Ovary (tissue), 3 donors: Measurements from ENCODE around the gene INPPL1.

Experiments used
- POLR2A ChIP-seq: fragments of 450-650 bp; IDR thresholded peaks from one replicate; pipeline ENCODE4 v1.6.1; 2017; ENCODE audit warnings: antibody characterized with exemption, mild to moderate bottlenecking, moderate library complexity
- TF ChIP-seq, protein P1 (sequence below), 3 donors: fragments of 450-650 bp in 2 of 3; fragments of 200-600 bp in 1 of 3; IDR thresholded peaks; one replicate each; pipeline versions ENCODE4 v1.5.1 to v1.8.0; 2016 to 2022; ENCODE audit warnings: antibody characterized with exemption in 3 of 3, mild to moderate bottlenecking in 1 of 3
- donor health status: DM: no; HTN: no; CAD: no.

GRCh38 chr11:72238040-72238450 lies 13.5 kb downstream of the INPPL1 start:
- TF ChIP-seq, protein P1, sequence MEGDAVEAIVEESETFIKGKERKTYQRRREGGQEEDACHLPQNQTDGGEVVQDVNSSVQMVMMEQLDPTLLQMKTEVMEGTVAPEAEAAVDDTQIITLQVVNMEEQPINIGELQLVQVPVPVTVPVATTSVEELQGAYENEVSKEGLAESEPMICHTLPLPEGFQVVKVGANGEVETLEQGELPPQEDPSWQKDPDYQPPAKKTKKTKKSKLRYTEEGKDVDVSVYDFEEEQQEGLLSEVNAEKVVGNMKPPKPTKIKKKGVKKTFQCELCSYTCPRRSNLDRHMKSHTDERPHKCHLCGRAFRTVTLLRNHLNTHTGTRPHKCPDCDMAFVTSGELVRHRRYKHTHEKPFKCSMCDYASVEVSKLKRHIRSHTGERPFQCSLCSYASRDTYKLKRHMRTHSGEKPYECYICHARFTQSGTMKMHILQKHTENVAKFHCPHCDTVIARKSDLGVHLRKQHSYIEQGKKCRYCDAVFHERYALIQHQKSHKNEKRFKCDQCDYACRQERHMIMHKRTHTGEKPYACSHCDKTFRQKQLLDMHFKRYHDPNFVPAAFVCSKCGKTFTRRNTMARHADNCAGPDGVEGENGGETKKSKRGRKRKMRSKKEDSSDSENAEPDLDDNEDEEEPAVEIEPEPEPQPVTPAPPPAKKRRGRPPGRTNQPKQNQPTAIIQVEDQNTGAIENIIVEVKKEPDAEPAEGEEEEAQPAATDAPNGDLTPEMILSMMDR (IDR thresholded peaks at IDR 0.05) = peak; percentile 25 to 35 (median 25)
- no peak for TF ChIP-seq POLR2A
